Keratinocyte (primary cell): ENCODE measurements around the gene SLC39A11. TPM values are rescaled to one million over a fixed set of nuclear protein-coding genes. Genes with fewer than 3 reads are reported as not detected.

Experiments
- DNase-seq: peaks from one replicate; pipeline ENCODE4 v3.0.0-alpha.2; 2011; ENCODE audit warnings: low read depth, missing footprints, low spot score
- FAIRE-seq: peaks from 2 replicates; lab custom pipeline; 2011; peaks lifted over from hg19 to GRCh38; lab: Jason Lieb, UNC
- H2AFZ ChIP-seq: 2 replicates; pipeline ENCODE4 v1.6.0; 2012; ENCODE audit warnings: low read length, control low read depth, inconsistent platforms; ENCODE audit not compliant: control insufficient read depth
- H3K27ac ChIP-seq: 2 replicates; pipeline ENCODE4 v1.5.1; 2011; ENCODE audit warnings: low read length; ENCODE audit not compliant: control insufficient read depth, insufficient read depth
- H3K27me3 ChIP-seq: 3 replicates; pipeline ENCODE4 v1.6.0; 2011; ENCODE audit warnings: low read length; ENCODE audit not compliant: control insufficient read depth, insufficient read depth; ENCODE audit errors: extremely low read depth
- H3K36me3 ChIP-seq, 2 experiments: 2 replicates in 1 of 2; 3 replicates in 1 of 2; pipeline ENCODE4 v1.5.1; 2011; ENCODE audit warnings: low read length in 2 of 2, mild to moderate bottlenecking in 1 of 2; ENCODE audit not compliant: control insufficient read depth in 2 of 2, insufficient read depth in 2 of 2; ENCODE audit errors: extremely low read depth in 1 of 2
- H3K4me1 ChIP-seq: 3 replicates; pipeline ENCODE4 v1.5.1; 2011; ENCODE audit warnings: low read length; ENCODE audit not compliant: control insufficient read depth, insufficient read depth; ENCODE audit errors: extremely low read depth
- H3K4me2 ChIP-seq: 3 replicates; pipeline ENCODE4 v1.6.0; 2011; ENCODE audit warnings: low read depth, low read length; ENCODE audit not compliant: control insufficient read depth, insufficient read depth; ENCODE audit errors: extremely low read depth
- H3K4me3 ChIP-seq, 3 experiments: fragments of 200-600 bp in 1 of 3; sonication (generic) in 1 of 3; 2 replicates in 2 of 3; 3 replicates in 1 of 3; pipeline ENCODE4 v1.5.1; 2011 to 2016; ENCODE audit warnings: low read length in 3 of 3, mild to moderate bottlenecking in 3 of 3, control low read depth in 2 of 3, inconsistent platforms in 1 of 3, low read depth in 1 of 3, mixed read lengths in 1 of 3, mixed run types in 1 of 3, moderate library complexity in 1 of 3; ENCODE audit not compliant: control insufficient read depth in 2 of 3, insufficient read depth in 2 of 3; ENCODE audit errors: extremely low read depth in 1 of 3
- H3K79me2 ChIP-seq: 2 replicates; pipeline ENCODE4 v1.6.0; 2012; ENCODE audit warnings: low read length; ENCODE audit not compliant: control insufficient read depth, insufficient read depth
- H3K9ac ChIP-seq: 3 replicates; pipeline ENCODE4 v1.6.0; 2011; ENCODE audit warnings: low read length; ENCODE audit not compliant: control insufficient read depth, insufficient read depth; ENCODE audit errors: extremely low read depth
- H3K9me1 ChIP-seq: 3 replicates; pipeline ENCODE4 v1.6.0; 2011; ENCODE audit warnings: low read length; ENCODE audit not compliant: control insufficient read depth, insufficient read depth; ENCODE audit errors: extremely low read depth
- H3K9me3 ChIP-seq: 2 replicates; pipeline ENCODE4 v1.5.1; 2012; ENCODE audit warnings: low read depth, low read length; ENCODE audit not compliant: control insufficient read depth
- H4K20me1 ChIP-seq: 3 replicates; pipeline ENCODE4 v1.6.0; 2011; ENCODE audit warnings: low read length; ENCODE audit not compliant: control insufficient read depth, insufficient read depth; ENCODE audit errors: extremely low read depth
- CTCF ChIP-seq, 3 experiments: IDR thresholded peaks in 1 of 3; conservative IDR thresholded peaks in 1 of 3; optimal IDR thresholded peaks in 1 of 3; 2 replicates in 2 of 3; 3 replicates in 1 of 3; pipeline versions ENCODE3 to v1.5.1; 2011; ENCODE audit warnings: low read length in 3 of 3, mild to moderate bottlenecking in 3 of 3, moderate library complexity in 2 of 3, control low read depth in 1 of 3, inconsistent platforms in 1 of 3; ENCODE audit not compliant: insufficient read depth in 2 of 3; ENCODE audit errors: extremely low read depth in 1 of 3
- EZH2 ChIP-seq: IDR thresholded peaks from one replicate; pipeline ENCODE4 v1.6.1; 2012; ENCODE audit warnings: inconsistent platforms, mild to moderate bottlenecking, low read length, moderate library complexity
- dilution Hi-C: fragments of 300-500 bp; cut with MboI; formaldehyde crosslinking; loops from one replicate; pipeline ENCODE4 v1.7.0; 2020; ENCODE audit warnings: low sequenced_read_pairs; ENCODE audit not compliant: extremely low pct_ligation_motif_present
- polyA plus RNA-seq, 5 experiments: library from polyadenylated mRNA; depleted of rRNA in 3 of 5; stranded (reverse) in 3 of 5; stranded (forward) in 1 of 5; unstranded in 1 of 5; fragments of >200 nt; gene quantifications; 1 replicate in 1 of 5; 2 replicates in 3 of 5; 3 replicates in 1 of 5; pipeline versions ENCODE4 v1.2.1 to v1.2.3, GENCODE V29; 2011 to 2012; ENCODE audit warnings: missing spikeins in 2 of 5, low read depth in 1 of 5, low replicate concordance in 1 of 5

SLC39A11 gene
- polyA plus RNA-seq, 1 donor (not counting 4 experiments of a cell fraction or from before 2014, with no cell fraction given): 11.5 TPM

GRCh38 chr17:72985882-72986720, 106.4 kb downstream of the SLC39A11 start:
- peak; percentile 87 to 92 (median 88) for TF ChIP-seq CTCF (optimal IDR thresholded peaks at IDR 0.05 in 1 of 3, IDR thresholded peaks at IDR 0.05 in 1 of 3, conservative IDR thresholded peaks at IDR 0.05 in 1 of 3; ENCODE audit: extremely low read depth in 1 of 3, insufficient read depth in 2 of 3, low read length in 3 of 3)
- no peak for TF ChIP-seq EZH2
- peak; percentile 23 for FAIRE-seq
- Histone ChIP-seq H3K36me3 (no peaks in the 10 kb centered on the region), H3K9me1 (no peaks in the 10 kb centered on the region), H3K9ac (no peak overlapping the region), H3K4me3 (no peak overlapping the region), H3K27ac (no peak overlapping the region), H2AFZ (no peak overlapping the region), H3K27me3 (no peaks in the 10 kb centered on the region), H3K4me2 (no peak overlapping the region), H3K9me3 (no peaks in the 10 kb centered on the region), H3K79me2 (no peaks in the 10 kb centered on the region), H4K20me1 (no peaks in the 10 kb centered on the region), H3K4me1 (peaks cover 10% of the 10 kb centered on the region)
- dilution Hi-C loops: no loop called here
- peak; percentile 28 for DNase-seq

GRCh38 chr17:72984926-72985325, 107.6 kb downstream of the SLC39A11 start:
- no peak overlapping the region for H3K9ac ChIP-seq
- no peaks in the 10 kb centered on the region for H3K36me3 ChIP-seq
- dilution Hi-C loops: no loop called here
- peaks cover 10% of the 10 kb centered on the region for H3K4me1 ChIP-seq
- no peak overlapping the region for H3K4me3 ChIP-seq
- TF ChIP-seq CTCF (optimal IDR thresholded peaks at IDR 0.05 in 1 of 3, IDR thresholded peaks at IDR 0.05 in 1 of 3, conservative IDR thresholded peaks at IDR 0.05 in 1 of 3; ENCODE audit: extremely low read depth in 1 of 3, insufficient read depth in 2 of 3, low read length in 3 of 3): no peak
- no peak for TF ChIP-seq EZH2
- DNase-seq: no peak
- no peaks in the 10 kb centered on the region for H4K20me1 ChIP-seq
- FAIRE-seq: no peak
- H3K27ac ChIP-seq: no peak overlapping the region
- H3K27me3 ChIP-seq: no peaks in the 10 kb centered on the region
- H3K79me2 ChIP-seq: no peaks in the 10 kb centered on the region
- H2AFZ ChIP-seq: no peak overlapping the region
- no peaks in the 10 kb centered on the region for H3K9me1 ChIP-seq
- H3K9me3 ChIP-seq: no peaks in the 10 kb centered on the region
- no peak overlapping the region for H3K4me2 ChIP-seq
